B cell (primary cell): ENCODE data around the gene SLC44A4.

ENCODE experiments used
- EZH2 ChIP-seq: IDR thresholded peaks from 2 replicates; pipeline ENCODE4 v1.6.1; 2012; ENCODE audit warnings: borderline replicate concordance, low read depth, mild to moderate bottlenecking, moderate library complexity, low read length; ENCODE audit not compliant: insufficient read depth, poor library complexity, severe bottlenecking
- TF ChIP-seq, protein P1 (sequence below): fragments of 200-600 bp; IDR thresholded peaks from one replicate; pipeline ENCODE4 v1.8.0; 2022; ENCODE audit warnings: antibody characterized with exemption, mild to moderate bottlenecking

DNA sequence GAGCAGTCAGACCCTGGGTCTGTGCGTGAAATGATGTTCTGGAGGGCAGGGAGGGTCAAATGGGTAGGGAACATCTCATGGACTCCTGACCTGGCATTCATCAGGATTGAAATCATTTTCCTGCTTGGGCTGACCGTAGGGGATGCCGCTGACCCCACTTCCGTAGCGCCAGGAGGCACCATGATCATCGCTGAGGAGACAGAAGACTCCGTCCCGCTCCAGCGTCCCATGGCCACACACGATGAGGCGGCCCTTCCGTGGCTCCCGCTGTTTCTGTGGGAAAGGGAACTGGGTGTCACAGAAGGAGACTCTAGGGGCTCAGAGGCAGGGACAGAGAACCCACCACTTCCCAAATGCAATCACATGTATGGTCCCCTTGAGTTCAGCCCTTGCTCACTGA lies 18.4 kb downstream of the SLC44A4 start:
- no peak for TF ChIP-seq EZH2
- TF ChIP-seq, protein P1, sequence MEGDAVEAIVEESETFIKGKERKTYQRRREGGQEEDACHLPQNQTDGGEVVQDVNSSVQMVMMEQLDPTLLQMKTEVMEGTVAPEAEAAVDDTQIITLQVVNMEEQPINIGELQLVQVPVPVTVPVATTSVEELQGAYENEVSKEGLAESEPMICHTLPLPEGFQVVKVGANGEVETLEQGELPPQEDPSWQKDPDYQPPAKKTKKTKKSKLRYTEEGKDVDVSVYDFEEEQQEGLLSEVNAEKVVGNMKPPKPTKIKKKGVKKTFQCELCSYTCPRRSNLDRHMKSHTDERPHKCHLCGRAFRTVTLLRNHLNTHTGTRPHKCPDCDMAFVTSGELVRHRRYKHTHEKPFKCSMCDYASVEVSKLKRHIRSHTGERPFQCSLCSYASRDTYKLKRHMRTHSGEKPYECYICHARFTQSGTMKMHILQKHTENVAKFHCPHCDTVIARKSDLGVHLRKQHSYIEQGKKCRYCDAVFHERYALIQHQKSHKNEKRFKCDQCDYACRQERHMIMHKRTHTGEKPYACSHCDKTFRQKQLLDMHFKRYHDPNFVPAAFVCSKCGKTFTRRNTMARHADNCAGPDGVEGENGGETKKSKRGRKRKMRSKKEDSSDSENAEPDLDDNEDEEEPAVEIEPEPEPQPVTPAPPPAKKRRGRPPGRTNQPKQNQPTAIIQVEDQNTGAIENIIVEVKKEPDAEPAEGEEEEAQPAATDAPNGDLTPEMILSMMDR: no peak
